T-helper 1 cell (primary cell): ENCODE results near the gene NSD2.
"Not testable (repeated sequence)": the region's sequence is repeated elsewhere in the genome, so short reads cannot be mapped to it uniquely, and the experiment has no call there.

ENCODE experiments used
- DNase-seq, 5 donors: peaks; one replicate each; pipeline ENCODE4 v3.0.0-alpha.2; 2012 to 2020

The NSD2 gene

DNA sequence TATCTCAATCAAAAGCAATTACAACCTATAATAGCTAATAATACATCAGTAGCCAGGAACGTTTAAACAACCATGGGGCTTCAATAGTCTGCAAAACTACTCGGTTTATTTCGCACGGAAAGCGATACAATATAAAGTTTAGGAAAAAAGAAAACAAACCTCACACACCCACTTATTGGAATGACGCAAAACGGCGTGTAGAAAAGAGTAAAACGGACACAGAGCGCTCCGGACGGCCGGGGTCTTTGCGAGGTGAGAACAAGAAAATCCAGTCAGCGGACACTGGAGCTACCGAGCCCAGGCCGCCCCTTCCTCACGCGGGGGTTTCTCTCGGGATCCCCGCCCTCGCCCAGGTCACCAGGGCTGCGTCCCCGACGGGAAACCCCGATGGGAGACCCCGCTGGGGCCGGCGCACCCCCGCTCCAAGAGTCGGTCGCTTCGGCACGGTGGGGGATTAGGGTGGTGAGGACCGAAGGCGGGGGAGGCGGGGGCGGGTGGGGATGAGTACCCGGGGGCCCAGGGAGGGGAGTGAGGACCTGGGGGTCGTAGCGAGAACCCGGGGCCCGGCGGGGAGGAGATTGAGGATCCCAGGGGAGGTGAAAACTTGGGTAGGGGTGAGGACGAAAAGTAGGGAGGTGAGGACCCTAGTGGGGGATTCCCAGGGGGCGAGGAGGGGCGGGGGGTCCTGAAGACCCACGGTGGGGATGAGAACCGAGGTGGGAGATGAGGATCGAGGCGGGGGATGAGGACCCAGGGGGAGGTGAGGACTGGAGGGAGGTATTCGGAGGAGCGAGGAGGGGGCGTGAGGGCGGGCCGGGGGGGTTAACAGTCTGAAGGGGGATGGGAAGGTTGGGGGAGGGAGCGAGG is 136.8 kb downstream of the NSD2 start:
- DNase-seq = no peak

DNA sequence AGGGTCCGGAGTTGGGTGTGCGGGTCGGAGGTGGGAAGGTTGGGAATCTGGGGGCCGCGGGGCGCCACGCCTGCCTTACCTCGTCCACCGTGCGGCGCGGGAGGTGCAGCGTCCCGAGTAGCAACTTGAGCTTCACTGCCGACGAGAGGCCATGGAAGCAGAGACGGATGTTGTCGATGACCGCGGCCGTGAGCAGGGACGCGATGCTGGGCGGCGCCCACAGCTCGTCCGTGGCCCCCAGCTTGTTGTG is 137.4 kb downstream of the NSD2 start:
- DNase-seq = no peak

DNA sequence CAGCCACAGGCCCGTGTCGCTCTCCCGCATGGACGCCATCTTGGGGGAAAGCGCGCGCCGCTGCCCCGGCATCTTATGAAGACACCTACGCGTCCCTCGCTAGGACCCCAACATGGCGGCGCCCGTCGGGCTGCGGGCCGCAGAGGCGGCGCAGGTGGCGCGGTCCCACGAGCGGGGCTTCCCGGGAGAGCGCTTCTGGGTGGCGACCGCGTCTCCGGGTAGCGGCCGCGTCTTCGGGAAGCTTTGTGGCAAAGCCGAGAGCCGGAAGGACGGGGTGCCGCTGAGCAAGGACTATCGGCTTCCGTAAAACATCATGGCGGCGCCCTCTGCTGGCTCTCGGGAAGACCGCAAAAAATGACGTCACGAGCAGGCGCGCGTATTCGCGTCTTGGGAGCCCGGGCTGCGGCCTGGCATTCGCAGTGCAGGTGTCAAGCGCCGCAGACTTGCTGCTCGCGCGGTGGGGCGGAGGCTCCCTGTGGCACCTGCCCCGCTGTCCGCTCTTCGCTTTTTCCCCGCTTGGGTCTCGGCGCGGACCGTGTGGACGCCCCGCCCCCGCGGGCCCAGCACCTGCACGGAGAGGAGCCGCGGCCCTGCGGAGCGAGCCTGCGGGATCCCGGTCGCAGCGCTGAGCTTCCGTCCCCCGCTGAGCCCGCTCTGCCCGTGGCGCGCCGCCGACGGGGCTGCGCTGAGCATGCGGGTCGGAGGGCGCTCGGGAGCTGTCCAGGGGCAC is 137.9 kb downstream of the NSD2 start, which contains the start of gene NELFA:
TSS of gene NELFA (minus strand) at position 54 of the 730 bp plus-strand sequence. CDS start at position 39, 15 bp downstream.
- peak; percentile 85 to 95 (median 93) for DNase-seq

DNA sequence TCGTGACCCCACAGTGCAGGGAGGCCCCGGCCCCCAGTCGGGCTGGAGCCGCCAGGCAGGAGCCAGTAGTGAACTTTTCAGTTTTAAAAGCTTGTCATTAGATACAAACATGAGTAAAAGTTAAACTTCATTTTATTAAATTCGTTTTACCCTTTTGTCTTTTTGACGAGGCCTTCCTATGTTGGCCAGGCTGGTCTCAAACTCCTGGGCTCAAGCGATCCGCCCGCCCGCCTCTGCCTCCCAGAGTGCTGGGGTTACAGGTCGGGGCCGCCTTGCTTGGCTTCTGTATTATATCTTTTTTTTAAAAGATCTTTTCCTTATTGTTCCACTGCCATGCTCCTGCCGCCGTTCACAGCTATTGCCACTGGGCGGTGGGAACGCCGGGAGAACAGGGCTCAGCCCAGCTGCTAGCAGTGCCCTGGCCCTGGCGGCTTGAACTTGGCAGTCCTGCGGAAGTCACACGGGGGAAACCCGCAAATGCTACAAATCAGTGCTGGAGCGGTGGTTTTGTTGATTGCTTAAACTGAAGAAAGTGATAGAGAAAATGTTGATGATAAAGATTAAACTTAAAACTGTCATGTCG is 138.5 kb downstream of the NSD2 start:
- peak in 3 of 5 donors; percentile 46 to 60 (median 46) for DNase-seq

DNA sequence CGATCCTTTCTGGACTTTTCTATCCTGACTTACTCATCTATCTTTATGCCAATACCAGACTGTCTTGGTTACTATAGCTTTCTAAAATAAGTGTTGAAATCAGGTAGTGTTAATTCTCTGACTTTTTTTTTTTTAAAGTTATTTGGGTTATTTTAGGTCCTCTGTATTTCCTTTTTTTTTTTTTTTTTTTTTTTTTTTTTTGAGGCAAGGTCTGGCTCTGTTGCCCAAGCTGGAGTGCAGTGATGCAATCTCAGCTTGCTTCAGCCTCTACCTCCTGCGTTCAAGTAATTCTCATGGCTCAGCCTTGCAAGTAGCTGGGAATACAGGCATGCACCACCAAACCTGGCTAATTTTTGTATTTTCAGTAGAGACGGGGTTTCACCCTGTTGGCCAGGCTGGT is 140.4 kb downstream of the NSD2 start:
- no peak for DNase-seq

DNA sequence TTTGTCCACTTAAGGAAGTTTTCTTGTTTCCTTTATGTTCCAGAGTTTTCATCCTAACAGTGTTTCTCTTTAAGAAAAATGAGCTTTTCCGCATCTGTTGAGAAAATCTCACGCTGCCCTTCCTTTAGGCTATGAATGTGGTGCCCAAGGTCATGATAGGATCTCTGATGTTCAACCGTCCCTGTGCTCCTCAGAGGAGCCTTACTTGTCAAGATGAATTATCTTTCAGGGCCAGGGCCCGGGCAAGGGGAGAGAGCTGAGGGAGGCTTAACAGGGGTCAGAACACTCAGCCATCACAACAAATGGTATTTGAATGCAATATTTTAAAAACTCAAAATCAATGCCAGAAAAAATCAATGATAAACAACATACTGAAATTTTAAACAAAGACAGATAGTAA is 143.8 kb downstream of the NSD2 start:
- DNase-seq = no peak

DNA sequence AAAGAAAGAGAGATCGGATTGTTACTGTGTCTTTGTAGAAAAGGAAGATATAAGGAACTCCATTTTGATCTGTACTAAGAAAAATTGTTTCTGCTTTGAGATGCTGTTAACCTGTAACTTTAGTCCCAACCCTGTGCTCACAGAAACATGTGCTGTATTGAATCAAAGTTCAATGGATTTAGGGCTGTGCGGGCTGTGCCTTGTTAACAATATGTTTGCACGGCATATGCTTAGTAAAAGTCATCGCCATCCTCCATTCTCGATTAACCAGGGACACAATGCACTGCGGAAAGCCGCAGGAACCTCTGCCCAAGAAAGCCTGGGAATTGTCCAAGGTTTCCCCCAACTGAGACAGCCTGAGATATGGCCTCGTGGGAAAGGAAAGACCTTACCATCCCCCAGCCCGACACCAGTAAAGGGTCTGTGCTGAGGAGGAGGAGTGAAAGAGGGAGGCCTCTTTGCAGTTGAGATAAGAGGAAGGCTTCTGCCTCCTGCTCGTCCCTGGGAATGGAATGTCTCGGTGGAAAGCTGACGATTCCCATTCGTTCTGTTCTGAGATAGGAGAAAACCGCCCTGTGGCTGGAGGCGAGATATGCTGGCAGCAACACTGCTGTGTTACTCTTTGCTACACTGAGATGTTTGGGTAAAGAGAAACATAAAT is 150.3 kb downstream of the NSD2 start:
- not testable (repeated sequence) for DNase-seq

DNA sequence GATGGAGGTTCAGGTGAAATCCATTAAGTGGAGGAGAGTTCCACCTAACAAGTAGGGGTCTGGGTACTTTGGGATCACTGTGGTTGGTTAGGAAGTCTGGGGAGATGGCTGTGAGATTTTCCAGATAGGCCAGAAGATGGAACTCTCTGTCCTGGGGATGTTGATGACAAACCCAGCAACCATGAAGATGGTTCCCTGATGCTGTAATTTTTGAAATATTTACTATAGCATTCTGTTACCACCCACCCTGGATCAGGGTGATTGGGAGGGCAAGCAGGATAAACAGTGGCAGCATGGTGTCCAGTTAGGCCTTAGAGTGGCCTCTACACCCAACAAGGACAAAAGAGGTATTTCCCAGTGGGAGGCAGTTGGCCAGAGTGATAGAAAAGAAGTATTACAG is 153.5 kb downstream of the NSD2 start:
- DNase-seq = no peak

DNA sequence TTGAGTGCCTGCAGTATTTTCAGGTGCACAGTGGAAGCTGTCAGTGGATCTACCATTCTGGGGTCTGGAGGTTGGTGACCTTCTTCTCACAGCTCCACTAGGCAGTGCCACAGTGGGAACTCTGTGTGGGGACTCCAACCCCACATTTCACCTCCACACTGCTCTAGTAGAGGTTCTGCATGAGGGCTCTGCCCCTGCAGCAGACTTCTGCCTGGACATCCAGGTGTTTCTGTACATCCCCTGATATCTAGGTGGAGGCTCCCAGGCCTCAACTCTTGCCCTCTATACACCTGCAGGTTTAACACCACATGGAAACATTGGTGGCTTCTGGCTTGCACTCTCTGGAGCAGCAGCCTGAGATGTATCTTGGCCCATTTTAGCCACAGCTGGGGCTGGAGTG is 154.6 kb downstream of the NSD2 start:
- no peak for DNase-seq

DNA sequence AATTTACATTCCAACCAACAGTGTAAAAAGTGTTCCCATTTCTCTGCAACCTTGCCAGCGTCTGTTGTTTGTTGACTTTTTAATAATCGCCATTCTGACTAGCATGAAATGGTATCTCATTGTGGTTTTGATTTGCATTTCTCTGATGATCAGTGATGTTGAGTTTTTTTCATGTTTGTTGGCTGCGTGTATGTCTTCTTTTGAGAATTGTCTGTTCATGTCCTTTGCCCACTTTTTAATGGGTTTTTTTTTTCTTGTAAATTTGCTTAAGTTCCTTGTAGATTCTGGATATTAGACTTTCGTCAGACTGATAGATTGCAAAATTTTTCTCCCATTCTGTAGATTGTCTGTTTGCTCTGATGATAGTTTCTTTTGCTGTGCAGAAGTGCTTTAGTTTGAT is 155.9 kb downstream of the NSD2 start:
- not testable (repeated sequence) for DNase-seq

DNA sequence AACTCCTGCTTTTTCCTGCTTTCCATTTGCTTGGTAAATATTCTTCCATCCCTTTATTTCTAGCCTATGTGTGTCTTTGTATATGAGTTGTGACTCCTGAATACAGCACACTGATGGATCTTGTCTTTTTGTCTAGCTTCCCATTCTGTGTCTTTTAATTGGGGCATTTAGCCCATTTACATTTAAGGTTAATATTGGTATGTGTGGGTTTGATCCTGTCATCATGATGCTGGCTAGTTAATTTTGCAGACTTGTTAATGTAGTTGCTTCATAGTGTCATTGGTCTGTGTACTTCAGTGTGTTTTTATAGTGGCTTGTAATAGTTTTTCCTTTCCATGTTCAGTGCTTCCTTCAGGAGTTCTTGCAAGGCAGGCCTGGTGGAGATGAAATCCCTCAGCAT is 160.0 kb downstream of the NSD2 start:
- not testable (repeated sequence) for DNase-seq
